ENCODE measurements around the gene FYB1.

DNA sequence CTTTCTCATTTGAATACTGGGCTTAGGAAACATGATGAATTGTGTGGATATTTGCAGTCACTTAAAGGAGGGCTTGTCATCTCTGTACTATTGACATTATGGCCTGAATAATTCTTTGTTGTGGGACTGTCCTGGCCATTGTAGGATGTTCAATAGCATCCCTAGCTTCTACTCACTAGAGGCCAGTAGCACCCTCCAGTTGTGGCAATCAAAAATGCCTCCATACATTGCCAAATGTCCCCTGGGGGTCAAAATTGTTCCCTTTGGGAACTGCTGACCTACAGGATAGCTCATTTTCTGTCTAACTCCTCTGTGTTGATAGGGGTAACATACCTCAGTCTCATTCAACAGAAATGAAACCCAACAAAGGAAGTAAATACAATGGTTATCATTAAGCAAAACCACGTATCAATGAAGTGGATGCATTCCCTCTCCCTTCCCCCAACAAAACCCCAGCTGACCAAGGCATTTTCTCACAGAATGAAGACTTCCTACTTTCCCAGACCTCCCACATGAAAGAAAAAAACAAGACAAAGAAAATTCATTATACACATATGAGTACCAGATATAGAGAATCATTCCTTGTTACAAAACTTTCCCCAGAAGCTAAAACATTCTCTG, 18.1 kb downstream of the FYB1 start:
- TF ChIP-seq CREB1 (IDR thresholded peaks at IDR 0.05; ENCODE audit: low read depth): no peak
- TF ChIP-seq EP300 (IDR thresholded peaks at IDR 0.05; ENCODE audit: borderline replicate concordance): no peak
- TF ChIP-seq MAX (IDR thresholded peaks at IDR 0.05): no peak
- no peak for TF ChIP-seq YY1 (IDR thresholded peaks at IDR 0.05; ENCODE audit: low read depth)
- TF ChIP-seq RAD21 (IDR thresholded peaks at IDR 0.05; ENCODE audit: low read depth): no peak
- TF ChIP-seq TAF1 (IDR thresholded peaks at IDR 0.05; ENCODE audit: low read depth): no peak
- TF ChIP-seq, protein P1, sequence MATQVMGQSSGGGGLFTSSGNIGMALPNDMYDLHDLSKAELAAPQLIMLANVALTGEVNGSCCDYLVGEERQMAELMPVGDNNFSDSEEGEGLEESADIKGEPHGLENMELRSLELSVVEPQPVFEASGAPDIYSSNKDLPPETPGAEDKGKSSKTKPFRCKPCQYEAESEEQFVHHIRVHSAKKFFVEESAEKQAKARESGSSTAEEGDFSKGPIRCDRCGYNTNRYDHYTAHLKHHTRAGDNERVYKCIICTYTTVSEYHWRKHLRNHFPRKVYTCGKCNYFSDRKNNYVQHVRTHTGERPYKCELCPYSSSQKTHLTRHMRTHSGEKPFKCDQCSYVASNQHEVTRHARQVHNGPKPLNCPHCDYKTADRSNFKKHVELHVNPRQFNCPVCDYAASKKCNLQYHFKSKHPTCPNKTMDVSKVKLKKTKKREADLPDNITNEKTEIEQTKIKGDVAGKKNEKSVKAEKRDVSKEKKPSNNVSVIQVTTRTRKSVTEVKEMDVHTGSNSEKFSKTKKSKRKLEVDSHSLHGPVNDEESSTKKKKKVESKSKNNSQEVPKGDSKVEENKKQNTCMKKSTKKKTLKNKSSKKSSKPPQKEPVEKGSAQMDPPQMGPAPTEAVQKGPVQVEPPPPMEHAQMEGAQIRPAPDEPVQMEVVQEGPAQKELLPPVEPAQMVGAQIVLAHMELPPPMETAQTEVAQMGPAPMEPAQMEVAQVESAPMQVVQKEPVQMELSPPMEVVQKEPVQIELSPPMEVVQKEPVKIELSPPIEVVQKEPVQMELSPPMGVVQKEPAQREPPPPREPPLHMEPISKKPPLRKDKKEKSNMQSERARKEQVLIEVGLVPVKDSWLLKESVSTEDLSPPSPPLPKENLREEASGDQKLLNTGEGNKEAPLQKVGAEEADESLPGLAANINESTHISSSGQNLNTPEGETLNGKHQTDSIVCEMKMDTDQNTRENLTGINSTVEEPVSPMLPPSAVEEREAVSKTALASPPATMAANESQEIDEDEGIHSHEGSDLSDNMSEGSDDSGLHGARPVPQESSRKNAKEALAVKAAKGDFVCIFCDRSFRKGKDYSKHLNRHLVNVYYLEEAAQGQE (IDR thresholded peaks at IDR 0.05; ENCODE audit: low read depth): no peak

All from Ishikawa (cell line).